NOMO-1 (cell line): ENCODE results near the gene SAAL1.
"Not testable (repeated sequence)": the region's sequence is repeated elsewhere in the genome, so short reads cannot be mapped to it uniquely, and the experiment has no call there.

Experiments used
- DNase-seq, 2 experiments: peaks; one replicate each; lab custom pipeline; 2025; ENCODE audit not compliant: unreplicated experiment in 2 of 2; lab: John Stamatoyannopoulos, UW

The SAAL1 gene, protein sequence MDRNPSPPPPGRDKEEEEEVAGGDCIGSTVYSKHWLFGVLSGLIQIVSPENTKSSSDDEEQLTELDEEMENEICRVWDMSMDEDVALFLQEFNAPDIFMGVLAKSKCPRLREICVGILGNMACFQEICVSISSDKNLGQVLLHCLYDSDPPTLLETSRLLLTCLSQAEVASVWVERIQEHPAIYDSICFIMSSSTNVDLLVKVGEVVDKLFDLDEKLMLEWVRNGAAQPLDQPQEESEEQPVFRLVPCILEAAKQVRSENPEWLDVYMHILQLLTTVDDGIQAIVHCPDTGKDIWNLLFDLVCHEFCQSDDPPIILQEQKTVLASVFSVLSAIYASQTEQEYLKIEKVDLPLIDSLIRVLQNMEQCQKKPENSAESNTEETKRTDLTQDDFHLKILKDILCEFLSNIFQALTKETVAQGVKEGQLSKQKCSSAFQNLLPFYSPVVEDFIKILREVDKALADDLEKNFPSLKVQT

DNA sequence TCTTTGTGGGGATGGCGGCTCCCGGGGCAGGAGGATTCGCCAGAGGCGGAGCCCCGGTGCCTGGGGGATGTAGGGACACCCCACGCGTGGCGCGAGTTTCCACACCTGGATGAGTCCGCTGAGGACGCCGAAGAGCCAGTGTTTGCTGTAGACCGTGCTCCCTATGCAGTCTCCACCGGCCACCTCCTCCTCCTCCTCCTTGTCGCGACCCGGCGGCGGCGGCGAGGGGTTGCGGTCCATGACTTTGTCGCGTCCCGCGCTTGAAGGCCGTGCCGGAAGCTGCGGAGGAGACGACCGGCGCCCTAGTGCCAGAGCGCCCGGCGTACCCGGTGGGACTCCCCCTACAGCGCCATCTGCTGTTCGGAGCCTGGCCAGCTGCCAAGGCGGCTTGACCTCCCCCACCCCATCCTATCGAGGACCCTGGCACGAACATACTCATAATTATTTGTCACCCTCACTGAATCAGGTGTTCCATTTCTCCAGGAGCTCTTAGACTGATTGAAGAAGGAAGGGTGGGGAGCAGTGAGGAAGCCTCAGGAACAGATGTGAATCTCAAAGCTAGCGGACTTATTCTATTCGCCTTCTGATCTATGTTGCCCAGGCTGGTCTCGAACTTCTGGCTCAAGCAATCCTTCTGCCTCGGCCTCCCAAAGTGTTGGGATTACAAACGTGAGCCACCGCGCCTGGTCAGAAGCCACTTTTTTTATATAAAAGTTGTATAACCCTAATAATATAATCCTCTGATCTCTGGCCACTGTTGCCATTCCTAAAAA, at the start of gene SAAL1:
SAAL1 (minus strand) TSS at position 281 of the 773 bp plus-strand sequence; CDS start at position 240, 41 bp downstream.
- DNase-seq, result peak; percentile 70 to 82

DNA sequence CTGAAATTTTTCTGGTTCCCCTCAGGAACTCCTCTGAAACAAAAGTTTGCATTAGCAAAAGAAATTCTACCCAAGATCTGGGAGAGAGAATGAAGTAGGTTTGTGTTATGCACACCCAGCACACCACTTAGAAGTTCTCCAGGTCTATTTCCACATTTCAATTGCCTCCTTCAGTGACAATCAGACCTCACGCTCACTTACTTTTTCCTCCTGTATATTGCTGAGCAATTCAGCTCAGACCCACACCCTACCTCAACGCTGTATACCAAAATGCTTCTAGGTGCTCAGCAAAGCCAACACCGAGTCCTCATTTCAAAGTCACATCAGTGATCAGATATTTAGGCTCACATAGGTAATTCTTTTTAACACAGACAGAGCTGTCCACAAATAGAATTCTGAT, 45.7 kb upstream of the SAAL1 start:
- no peak for DNase-seq

DNA sequence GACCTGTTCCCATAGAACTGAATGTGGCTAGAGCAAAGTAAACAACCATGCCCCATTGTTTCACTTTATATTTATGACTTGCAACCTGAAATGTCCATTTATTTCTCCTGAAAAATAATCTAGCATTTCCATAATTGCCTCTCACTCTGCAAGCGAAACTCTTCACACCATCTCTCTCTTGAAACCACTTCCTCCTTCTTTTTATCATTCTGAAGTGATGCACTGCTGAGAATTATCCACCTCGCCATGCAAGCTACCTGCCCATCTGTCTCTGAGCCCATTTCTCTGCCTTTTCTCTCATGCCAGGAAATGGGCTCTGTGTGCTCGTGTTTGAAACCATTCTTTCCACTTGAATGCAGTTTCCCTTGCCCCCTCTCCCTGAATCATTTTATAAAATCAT, 40.0 kb upstream of the SAAL1 start:
- no peak for DNase-seq

DNA sequence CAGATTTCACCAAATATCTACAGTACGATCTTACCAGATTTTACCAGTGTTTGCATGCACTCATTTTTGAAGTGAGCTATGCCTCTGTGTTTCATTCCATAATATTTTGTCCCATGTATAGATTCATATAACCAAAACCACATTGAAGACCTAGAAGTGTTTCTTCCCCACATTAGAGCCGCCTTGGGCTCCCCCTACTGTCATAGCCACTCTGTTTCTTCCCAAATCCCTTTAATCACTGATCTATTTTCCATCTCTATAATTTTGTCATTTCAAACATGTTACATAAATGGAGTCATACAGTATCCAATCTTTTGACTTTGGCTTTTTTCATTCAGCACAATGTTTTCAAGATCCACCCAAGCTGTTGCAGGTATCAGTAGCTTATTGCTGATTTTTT, 39.1 kb upstream of the SAAL1 start:
- DNase-seq, result no peak

DNA sequence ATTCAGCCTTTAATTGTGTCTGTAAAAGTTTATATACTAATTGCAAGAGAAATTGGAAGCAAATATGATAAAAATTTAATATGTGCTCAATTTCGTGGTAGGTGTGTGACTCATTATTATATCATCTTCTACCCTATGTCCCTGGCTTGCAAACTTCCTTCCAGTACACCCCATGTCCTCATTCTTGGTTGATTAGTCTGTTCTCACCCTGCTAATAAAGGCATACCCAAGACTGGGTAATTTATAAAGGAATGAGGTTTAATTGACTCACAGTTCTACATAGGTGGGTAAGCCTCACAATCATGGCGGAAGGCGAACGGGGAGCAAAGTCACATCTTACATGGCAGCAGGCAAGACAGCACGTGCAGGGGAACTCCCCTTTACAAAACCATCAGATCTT, 38.4 kb upstream of the SAAL1 start:
- DNase-seq, result no peak

DNA sequence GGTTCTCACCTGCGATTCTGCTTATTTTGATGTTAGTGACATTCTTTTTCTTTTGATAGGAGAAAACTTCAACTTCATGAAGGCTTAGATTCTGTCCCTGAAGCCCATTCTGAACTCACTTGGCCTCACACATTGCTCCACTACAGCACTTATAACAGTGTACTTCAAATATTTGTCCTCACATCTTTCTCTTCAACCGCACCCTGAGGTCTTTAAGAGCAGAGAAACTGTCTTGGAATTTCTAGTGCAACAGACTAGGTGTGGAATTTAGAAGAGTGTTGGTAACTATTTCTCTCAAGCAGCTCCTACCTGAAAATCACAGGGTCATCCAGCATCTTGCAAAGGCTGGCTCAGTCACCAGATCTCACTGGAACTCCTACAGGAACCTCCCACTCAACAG, 34.3 kb upstream of the SAAL1 start:
- DNase-seq, result no peak

DNA sequence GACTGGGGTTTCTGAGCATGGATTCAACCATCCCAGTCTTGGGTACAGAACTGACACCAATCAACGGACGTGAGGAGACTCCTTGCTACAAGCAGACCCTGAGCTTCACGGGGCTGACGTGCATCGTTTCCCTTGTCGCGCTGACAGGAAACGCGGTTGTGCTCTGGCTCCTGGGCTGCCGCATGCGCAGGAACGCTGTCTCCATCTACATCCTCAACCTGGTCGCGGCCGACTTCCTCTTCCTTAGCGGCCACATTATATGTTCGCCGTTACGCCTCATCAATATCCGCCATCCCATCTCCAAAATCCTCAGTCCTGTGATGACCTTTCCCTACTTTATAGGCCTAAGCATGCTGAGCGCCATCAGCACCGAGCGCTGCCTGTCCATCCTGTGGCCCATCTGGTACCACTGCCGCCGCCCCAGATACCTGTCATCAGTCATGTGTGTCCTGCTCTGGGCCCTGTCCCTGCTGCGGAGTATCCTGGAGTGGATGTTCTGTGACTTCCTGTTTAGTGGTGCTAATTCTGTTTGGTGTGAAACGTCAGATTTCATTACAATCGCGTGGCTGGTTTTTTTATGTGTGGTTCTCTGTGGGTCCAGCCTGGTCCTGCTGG, 31.4 kb upstream of the SAAL1 start:
- no peak for DNase-seq

DNA sequence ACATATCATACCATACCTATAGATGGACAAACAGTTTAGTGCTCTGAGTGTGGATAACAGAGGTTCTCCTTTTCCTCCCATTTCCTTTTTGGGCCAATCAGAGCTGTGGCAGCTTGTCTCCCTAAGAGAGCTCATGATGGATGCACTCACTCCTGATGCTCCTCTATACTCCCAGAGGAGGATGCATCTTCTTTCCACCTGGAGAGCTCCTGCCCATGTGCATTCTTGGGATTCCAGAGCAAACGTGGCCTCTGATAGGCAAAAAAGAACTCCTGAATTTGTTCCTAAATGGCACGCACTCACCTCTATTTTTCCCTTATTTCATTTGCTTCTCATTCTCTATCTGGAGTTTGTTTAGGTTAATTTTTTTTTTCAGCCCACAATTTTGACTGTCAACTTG, 29.4 kb upstream of the SAAL1 start:
- no peak for DNase-seq

DNA sequence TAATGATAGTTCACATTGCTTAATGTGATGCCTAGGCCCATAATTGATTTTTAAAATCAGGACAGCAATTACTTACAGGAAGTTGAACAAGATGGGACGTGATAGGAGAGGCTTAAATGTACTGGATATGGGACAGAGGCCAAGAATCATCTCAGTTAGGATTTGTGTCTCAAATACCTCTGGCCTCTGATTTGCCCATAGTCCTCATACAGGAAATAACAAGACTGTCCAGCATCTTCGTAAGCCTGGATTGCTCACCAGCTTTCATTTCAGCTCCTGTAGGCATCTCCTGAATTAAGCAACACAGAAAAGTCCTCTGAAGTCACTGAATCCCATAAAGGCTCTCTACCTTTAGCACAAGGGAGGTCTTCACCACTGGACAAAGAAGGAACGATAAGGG, 26.5 kb upstream of the SAAL1 start, which contains the start of gene MRGPRX3:
MRGPRX3 (plus strand) TSS at position 231 of the 400 bp plus-strand sequence. CDS start 4,632 bp downstream, outside the sequence.
- DNase-seq, result no peak

DNA sequence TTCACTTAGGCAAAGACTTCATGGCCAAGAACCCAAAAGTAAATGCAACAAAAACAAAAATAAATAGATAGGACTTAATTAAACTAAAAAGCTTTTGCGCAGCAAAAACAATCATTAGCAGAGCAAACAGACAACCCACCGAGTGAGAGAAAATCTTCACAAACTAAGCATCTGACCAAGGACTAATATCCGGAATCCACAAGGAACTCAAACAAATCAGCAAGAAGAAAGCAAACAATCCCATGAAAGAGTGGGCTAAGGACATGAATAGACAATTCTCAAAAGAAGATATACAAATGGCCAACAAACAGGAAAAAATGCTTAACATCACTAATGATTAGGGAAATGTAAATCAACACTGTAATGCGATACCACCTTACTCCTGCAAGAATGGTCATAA, 25.2 kb upstream of the SAAL1 start:
- DNase-seq, result not testable (repeated sequence)

DNA sequence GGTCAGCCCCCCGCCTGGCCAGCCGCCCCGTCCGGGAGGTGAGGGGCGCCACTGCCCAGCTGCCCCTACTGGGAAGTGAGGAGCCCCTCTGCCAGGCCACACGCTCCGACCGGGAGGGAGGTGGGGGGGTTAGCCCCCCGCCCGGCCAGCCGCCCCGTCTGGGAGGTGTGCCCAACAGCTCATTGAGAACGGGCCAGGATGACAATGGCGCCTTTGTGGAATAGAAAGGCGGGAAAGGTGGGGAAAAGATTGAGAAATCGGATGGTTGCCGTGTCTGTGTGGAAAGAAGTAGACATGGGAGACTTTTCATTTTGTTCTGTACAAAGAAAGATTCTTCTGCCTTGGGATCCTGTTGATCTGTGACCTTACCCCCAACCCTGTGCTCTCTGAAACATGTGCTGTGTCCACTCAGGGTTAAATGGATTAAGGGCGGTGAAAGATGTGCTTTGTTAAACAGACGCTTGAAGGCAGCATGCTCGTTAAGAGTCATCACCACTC, 15.5 kb upstream of the SAAL1 start:
- DNase-seq, result not testable (repeated sequence)

DNA sequence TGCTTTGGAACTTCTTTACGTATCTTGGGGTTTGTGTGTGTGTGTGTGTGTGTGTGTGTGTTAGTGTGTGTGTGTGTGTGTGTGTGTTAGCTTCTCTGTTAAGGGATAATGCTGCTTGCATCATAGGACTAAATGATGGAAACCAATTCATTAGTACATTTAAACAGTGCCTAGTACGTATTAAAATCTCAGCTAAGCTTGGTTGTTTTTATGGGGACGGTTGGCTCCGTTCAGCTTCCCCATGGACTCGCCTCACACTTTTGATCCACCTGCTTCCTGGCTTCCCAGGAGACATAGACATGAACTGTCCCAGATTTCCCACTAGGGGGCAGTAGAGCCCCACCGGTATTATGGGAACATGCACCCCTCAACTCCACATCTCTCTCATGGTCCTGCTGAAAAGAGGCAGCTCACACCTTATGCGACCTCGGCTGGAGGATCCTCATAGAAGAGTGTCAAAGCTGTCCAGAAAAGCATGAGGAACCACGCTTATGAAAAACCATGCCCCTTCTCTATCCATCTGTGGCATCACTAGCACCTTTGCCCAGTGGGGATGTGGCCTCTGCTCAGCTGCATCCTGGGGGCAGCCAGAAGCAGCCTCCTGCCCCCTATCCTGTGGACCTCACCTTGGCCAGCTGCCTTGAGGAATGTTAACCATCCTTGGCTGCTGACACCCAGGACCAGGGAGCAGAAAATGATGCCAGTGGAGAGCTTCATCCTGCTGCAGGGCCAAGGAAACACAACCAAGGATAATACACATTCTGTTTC, 9.7 kb upstream of the SAAL1 start:
- DNase-seq, result peak; percentile 21 to 28

DNA sequence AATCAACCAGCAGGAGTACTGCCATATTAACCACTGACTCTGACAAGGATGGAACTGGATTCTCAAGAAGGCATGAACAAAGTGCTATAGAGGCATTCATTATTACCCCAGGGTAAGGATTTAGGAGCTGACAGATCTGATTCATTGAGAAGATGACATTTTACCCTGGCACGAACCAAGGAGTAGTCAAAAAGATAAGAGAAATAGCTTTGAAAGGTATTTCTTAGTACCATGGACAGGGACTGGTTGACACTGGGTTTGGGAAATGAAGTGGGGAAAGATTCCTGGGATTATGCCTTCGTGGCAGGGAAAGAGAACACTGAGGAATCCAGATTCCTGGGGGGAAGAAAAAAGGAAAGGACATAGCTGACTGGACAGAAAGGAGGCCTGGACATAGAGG, 5.1 kb upstream of the SAAL1 start:
- DNase-seq, result no peak

DNA sequence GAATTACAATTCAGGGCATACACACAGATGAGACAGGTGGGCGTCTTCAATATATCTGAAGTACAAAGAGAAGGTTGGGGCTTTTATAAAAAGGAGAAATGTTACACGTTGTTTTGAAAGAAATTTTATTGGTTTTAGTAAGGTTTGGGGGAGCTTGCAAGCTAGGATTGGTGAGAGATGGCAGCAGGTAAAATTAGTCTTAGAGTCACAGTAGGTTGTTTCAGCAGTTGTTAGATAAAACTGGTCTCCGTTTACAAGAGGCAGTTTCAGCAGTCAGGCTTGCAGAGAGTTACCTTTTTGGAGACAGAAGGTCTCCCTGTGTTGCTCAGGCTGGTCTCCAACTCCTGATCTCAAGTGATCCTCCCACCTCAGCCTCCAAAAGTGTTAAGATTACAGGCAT, 2.4 kb upstream of the SAAL1 start:
- no peak for DNase-seq

DNA sequence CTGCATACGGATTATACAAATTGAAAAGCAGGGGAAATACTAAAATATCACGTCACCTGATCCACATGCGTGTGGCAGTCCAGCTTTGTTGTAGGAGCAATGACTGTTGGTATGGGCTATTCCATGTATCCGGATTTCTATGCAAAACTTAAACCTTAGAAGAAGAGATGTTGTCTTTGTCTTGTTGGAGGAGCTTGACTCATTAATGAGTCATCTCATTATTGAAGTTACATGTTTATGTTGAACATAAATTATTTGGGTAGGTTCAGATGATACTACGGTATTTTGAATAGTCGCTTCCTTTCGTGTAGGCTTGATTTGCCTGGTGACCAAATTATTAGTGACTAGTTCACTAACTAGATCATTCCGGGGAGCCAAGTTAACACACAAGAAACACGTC, 806 bp upstream of the SAAL1 start:
- no peak for DNase-seq

DNA sequence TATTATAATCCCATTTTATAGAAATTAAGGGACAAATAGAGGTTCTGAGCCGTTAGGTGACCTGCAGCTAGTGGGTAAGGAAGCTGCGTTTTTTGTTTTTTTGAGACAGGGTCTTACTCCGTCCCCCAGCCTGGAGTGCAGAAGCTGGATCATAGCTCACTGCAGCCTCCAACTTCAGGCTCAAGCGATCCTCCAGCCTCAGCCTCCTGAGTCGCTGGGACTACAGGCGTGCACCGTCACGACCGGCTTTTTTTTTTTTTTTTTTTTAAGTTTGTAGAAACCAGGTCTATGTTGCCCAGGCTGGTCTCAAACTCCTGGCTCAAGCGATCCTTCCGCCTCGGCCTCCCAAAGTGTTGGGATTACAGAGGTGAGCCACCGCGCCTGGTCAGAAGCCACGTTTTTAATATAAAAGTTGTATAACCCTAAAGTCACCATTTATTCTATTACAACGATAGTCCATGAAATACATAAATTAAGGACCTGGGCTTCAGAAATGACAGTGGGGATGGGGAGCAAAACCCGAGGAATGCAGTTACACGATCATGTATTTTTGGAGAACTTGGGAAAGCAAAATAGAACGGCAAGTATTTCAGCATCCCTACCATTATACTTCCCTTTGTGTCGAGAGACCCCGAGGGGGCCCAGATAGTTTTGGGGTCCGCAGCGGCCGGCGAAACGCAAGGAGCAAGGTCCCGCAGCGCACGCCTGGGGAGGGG, 638 bp downstream of the SAAL1 start:
- DNase-seq, result no peak

DNA sequence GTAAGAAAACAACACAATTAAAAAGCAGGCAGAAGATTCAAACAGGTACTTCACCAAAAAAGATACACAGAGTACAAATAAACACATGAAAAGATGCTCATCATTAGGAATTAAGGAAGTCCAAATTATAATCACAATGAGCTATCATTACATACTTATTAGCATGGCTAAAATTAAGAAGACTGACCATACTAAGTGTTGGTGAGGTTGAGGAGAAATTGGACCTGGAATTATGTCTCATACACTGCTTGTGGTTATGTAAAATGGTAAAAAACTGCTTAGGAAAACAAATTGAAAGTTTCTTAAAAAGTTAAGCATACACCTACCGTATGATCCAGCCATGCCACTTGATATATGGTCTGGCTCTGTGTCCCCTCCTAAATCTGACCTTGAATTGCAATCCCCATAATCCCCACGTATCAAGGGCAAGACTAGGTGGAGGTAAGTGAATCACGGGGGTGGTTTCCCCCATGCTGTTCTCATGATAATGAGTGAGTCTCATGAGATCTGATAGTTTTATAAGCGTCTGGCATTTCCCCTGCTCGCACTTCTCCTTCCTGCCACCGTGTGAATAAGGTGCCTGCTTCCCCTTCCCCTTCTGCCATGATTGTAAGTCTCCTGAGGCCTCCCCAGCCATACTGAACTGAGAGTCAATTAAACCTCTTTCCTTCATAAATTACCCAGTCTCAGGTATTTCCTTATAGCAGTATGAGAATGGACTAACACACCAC, 4.8 kb downstream of the SAAL1 start:
- DNase-seq, result no peak

DNA sequence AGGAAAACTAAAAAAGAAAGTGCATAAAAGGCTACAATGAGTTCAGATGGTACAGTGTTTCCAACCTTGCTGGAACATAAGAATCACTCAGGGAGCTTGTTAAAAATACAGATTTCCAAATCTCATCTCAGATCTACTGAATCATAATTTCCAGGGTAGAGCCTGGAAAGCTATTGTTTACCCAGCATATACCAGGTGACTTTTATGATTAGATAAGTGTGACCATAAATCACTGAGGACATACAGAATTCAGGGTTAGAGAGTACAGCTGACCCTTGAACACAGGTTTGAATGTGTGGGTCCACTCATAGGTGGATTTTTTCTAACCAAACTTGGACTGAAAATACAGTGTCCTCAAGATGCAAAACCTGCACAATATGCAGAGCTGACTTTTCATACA, 11.9 kb downstream of the SAAL1 start:
- no peak for DNase-seq

DNA sequence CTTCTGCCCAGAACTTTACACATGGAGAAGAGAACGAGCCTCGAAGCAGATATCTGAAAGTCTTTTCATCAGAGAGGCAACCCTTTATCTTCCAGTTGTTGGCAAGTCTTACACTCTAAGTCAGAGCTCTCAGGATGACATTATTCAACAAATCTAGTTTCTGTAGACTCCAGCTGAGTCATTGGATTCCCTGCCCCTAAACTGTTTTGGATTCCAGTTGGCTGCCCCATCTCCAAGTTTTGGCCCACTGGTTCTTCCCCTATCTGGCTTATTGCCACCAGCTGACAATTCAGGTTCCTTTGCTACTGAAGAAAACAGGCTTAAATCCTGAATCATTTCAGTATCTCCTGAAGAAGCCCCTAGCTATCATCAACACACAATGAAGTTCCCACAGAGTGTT, 14.2 kb downstream of the SAAL1 start:
- DNase-seq, result no peak
